Measurements from ENCODE around the gene OTOG.

DNA sequence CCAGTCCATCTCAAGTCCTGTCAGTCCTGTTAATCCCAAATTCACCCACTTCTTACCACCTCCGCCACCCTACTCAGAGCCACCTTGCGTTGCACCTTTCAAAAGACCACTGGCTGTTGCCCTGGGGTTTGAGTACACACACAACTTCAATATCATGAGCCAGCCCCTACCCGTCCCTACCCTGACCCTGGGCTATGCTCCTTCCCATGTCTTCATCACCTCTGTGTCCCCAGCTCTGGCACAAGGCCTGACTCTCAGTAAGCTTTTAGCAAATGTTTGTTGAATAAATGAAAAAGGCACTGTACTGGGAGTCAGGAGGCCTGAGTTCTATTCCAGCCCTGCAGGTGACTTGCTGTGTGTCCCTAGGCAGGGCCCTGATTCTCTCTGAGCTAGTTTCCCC is 26.5 kb downstream of the OTOG start:
- no peak for TF ChIP-seq EZH2 (IDR thresholded peaks at IDR 0.05; ENCODE audit: borderline replicate concordance, insufficient read depth, low read depth, low read length, poor library complexity, severe bottlenecking)
- TF ChIP-seq, protein P1, sequence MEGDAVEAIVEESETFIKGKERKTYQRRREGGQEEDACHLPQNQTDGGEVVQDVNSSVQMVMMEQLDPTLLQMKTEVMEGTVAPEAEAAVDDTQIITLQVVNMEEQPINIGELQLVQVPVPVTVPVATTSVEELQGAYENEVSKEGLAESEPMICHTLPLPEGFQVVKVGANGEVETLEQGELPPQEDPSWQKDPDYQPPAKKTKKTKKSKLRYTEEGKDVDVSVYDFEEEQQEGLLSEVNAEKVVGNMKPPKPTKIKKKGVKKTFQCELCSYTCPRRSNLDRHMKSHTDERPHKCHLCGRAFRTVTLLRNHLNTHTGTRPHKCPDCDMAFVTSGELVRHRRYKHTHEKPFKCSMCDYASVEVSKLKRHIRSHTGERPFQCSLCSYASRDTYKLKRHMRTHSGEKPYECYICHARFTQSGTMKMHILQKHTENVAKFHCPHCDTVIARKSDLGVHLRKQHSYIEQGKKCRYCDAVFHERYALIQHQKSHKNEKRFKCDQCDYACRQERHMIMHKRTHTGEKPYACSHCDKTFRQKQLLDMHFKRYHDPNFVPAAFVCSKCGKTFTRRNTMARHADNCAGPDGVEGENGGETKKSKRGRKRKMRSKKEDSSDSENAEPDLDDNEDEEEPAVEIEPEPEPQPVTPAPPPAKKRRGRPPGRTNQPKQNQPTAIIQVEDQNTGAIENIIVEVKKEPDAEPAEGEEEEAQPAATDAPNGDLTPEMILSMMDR (IDR thresholded peaks at IDR 0.05) = no peak
